HG03025 (cell line): Measurements from ENCODE around the gene URB1.
"Not testable (repeated sequence)": the region's sequence is repeated elsewhere in the genome, so short reads cannot be mapped to it uniquely, and the experiment has no call there.

Experiments
- ATAC-seq: cut with Tn5 transposase; IDR thresholded peaks from one replicate; pipeline ENCODE4 v1.9.1; 2021; ENCODE audit warnings: mild to moderate bottlenecking, moderate library complexity; ENCODE audit not compliant: unreplicated experiment, low FRiP score

Gene URB1

GRCh38 chr21:32303385-32303784 lies 89.4 kb downstream of the URB1 start:
- no peak for ATAC-seq

DNA sequence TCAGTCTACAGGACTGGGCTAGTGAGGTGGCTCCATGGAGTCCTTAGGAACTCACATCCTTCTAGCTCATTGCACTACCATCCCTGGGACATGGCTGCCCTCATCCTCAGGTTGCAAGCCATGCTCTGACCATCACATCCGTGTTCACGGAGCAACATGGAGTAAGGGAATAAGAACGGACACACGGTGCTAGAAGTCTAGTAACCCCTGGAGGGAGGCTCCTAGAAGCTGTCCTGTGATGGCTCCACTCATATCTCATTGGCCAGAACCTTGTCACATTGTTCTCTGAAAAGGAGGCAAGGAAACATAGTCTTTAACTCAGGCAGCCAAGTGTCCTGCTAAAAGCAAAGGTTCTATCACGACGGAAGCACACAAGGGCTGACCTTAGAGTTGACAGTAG lies 90.3 kb downstream of the URB1 start:
- ATAC-seq: no peak

GRCh38 chr21:32301596-32301995 lies 91.2 kb downstream of the URB1 start:
- no peak for ATAC-seq

DNA sequence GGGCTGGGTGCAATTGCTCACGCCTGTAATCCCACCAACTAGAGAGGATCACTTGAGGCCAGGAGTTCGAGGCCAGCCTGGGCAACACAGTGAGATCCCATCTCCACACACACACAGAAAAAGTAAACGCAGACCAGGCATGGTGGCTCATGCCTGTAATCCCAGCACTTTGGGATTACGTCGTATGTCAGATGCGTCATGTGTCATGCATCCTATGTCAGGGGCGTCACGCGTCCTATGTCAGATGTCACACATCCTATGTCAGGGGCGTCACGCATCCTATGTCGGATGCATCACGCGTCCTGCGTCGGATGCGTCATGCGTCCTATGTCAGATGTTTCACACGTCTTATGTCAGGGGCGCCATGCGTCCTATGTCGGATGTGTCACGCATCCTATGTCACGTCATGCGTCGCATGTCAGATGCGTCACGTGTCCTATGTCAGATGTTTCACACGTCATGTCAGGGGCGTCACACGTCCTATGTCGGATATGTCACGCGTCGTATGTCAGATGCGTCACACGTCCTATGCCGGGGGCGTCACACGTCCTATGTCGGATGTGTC lies 92.6 kb downstream of the URB1 start:
- ATAC-seq: no peak

DNA sequence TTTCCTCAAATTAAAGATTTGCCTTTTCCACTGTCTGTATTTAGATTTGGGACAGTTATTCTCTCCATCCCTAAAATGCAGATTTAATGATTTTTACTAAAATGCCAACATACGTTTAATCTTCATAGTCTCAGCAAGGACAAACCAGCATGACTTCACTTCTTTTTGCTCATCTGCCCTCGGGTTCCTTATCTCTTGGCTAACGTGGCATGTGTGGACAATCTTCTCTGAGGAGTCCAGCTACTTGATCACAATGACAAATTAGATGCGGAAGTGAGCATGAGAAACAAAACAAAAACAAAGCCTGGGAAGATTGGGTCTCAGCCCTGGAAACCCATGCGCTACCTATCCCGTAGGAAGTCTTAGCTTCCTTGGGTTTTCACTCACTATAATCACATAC lies 93.1 kb downstream of the URB1 start:
- ATAC-seq: no peak

- ATAC-seq: no peak
These were observed 94.1 kb downstream of the URB1 start, which contains the start of gene MRAP for GRCh38 chr21:32298658-32299081. TSS of gene MRAP (plus strand) at chr21:32298855. CDS start at chr21:32298972, 117 bp downstream.

DNA sequence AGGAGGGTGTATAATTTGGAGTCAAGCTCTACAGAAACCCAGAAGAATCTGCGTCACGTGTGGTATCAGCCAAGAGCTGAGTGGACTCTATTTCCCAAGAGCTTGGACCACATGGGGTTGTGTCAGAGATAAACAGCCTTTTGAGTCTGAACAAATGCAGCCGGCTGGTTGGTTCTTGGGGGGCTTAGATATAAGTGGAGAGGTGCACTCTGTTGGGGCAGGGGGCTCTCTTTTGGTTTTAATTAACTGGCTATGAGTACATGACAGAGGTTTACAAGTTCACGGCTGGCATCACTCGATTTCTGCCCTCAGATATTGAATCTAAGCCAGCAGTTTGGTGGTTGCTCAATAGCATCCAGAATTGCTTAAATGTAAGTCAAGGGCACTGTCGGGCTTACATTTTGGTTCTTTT lies 94.7 kb downstream of the URB1 start:
- no peak for ATAC-seq

DNA sequence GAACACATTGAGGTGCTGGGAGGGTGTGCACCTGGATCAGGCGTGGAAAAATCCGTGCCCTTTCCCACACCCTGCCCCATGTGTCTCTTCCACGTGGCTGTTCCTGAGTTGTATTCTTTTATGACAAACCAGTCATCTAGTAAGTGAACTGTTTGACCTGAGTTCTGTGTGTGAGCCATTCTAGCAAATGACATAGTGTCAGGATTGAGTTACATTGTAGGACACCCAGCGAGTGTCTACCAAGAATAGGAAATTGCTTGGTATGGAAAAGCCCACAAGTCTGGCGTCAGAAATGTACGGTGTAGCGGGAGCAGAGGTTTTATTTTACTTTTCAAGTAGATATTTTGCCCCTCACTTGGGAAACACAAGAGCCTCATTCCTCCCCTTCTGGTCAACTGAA lies 95.4 kb downstream of the URB1 start:
- ATAC-seq: no peak

DNA sequence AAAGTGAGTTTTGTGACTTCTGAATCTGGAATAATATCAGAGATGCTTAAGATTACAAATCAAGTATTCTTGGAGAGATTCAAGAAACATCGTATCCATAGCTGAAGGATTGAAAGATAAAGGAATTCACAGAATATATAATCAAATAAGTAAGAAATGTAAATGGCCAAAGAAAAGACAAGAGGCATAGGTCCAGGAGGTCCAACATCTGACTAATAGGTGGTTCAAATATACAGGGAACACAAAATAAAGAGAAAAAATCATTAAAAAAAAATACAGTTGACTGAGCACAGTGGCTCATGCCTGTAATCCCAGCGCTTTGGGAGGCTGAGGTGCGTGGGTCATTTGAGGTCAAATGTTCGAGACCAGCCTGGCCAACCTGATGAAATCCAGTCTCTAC lies 107.3 kb downstream of the URB1 start:
- no peak for ATAC-seq

- ATAC-seq: no peak
These were observed 109.8 kb downstream of the URB1 start for GRCh38 chr21:32282992-32283391.

DNA sequence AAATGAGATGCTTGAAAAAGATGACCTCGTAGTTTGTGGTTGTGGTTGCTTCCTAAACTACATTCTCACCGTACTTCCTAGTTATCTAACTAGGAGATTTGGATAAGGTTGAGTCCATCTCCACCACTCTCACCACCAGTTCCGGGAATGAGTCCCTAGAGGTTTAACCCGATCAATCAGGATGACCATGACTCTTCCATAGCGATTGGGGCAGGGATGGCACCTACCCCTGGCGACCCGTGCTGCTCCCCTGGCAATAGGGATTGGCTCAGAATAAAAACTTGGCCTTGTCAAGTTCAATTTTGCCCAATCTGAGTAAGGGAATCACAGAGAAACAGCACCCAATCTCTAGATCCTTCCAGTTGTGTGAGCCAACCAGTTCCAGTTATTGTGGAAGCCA lies 111.3 kb downstream of the URB1 start:
- no peak for ATAC-seq

GRCh38 chr21:32279377-32279680 lies 113.5 kb downstream of the URB1 start:
- no peak for ATAC-seq

DNA sequence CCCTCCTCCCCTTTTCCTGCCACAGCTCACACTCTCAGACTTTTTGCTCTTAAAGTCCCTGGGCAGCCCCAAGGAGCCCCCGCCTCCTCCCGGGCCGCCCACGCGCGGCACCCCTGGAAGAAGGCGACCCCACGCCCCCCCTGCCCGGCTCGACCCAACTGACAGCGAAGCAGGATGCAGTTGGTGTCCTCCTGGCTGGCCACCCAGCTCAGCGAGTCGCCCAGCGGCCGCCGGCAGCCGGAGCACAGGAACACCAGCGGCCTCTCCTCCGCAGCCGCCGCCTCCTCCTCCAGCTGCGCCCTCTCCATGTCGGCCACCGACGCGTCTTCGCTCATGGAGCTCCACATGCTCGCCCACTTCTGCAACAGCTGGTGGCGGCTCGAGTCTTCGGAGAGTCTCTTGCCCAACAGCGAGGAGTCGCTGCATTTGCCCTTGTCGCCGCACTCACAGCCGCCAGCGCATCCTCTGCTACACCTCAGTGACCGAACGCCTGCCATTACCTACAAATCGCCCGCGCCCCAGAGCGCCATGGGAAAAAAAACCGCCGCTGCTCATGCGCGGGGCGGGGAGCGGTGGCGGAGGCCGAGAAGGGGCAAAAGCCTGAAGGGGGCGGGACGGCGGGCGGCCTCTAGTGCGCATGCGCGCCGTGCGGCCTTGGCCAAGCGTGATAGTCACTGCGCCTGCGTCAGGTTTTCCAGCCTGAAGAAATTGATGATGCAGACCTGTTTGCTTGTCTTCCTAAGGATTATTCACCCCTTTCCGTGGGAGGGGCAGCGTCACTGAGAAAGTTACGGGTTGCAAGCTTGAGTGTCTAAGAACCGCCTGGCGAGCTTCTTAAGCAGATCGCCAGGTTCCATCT lies 114.1 kb downstream of the URB1 start, which contains the start of gene MIS18A:
Gene MIS18A, minus strand, starts transcription at position 532 of the 859 bp plus-strand sequence. Its CDS starts 35 bp downstream, at position 497.
- ATAC-seq: peak; percentile 81

DNA sequence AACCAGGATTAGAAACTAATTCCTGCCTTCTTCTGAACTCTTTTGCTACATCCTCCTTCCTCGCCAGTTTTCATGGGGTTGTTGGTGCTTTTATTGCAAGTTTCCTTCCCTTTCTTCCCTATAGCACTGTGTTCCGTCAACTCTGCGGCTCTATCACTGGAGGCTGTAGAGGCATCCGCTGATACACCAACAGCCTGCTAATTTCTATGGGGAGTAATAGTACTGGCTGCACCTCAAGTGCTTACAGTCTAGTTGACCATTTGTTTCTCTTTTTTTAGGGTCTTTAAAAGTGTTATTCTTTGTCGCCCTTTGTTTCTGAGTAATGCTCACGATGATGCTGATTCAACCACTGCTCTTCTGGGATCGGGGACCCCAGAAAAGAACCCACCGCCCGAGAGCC lies 114.7 kb downstream of the URB1 start:
- ATAC-seq: no peak

DNA sequence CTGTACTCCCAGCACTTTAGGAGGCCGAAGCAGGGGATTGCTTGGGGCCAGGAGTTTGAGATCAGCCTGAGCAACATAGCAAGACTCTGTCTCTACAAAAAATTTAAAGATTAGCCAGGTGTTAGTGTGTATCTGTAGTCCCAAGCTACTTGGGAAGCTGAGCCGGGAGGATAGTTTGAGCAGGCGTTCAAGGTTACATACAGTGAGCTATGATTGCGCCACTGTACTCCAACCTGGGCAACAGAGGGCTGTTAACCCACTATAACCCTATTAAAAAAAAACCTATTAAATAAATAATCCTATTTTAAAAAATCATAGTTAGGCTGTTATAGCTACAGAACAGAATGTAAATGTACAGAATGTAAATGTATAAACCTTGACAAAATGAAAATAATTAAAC lies 116.1 kb downstream of the URB1 start:
- no peak for ATAC-seq

- ATAC-seq: no peak
These were observed 122.1 kb downstream of the URB1 start for GRCh38 chr21:32270748-32271147.

DNA sequence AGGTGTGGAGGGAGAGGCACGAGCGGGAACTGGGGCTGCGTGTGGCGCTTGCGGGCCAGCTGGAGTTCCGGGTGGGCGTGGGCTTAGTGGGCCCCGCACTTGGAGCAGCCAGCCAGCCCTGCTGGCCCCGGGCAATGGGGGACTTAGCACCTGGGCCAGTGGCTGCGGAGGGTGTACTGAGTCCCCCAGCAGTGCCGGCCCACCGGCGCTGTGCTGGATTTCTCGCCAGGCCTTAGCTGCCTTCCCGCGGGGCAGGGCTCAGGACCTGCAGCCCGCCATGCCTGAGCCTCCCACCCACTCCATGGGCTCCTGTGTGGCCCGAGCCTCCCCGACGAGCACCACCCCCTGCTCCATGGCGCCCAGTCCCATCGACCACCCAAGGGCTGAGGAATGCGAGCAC lies 127.5 kb downstream of the URB1 start:
- ATAC-seq: not testable (repeated sequence)

GRCh38 chr21:32261929-32262328 lies 130.9 kb downstream of the URB1 start:
- ATAC-seq: no peak
